22Rv1 (cell line): ENCODE results near the gene CFAP91.

Experiments
- CTCF ChIP-seq: fragments of 450-650 bp; IDR thresholded peaks from 2 replicates; pipeline ENCODE4 v1.5.1; 2017; ENCODE audit warnings: mild to moderate bottlenecking
- ZFX ChIP-seq: fragments of 450-650 bp; IDR thresholded peaks from 2 replicates; pipeline ENCODE4 v1.6.1; 2017; ENCODE audit warnings: antibody characterized with exemption, borderline replicate concordance

- TF ChIP-seq CTCF: no peak
- TF ChIP-seq ZFX: no peak
Observed at GRCh38 chr3:119669906-119670570, 32.8 kb upstream of the CFAP91 start.
